H1 (cell line): ENCODE measurements around the gene GNG13. TPM values are rescaled to one million over a fixed set of nuclear protein-coding genes. Genes with fewer than 3 reads are reported as not detected.

Experiments
- CTCF ChIA-PET: fragments of 300-600 bp; sonication (Branson Sonifier 250); formaldehyde crosslinking; loops from one replicate; lab custom pipeline; 2021; ENCODE audit not compliant: partially characterized antibody; lab: Charles Lee
- POLR2A ChIA-PET: fragments of 300-600 bp; sonication (Branson Sonifier 250); formaldehyde crosslinking; loops from one replicate; lab custom pipeline; 2021; ENCODE audit warnings: inconsistent platforms; ENCODE audit not compliant: partially characterized antibody; lab: Charles Lee
- DNase-seq, 2 experiments: peaks; one replicate each; pipeline versions ENCODE4 v3.0.0 to v3.0.0-alpha.2; 2010 to 2022; ENCODE audit warnings: low spot score in 2 of 2, low read depth in 1 of 2, mixed read lengths in 1 of 2
- FAIRE-seq: peaks from 2 replicates; lab custom pipeline; 2011; peaks lifted over from hg19 to GRCh38; lab: Jason Lieb, UNC
- H2AFZ ChIP-seq: 2 replicates; pipeline ENCODE4 v1.8.1; 2012; ENCODE audit warnings: low read length, inconsistent platforms
- H2AK5ac ChIP-seq: 2 replicates; pipeline ENCODE4 v1.6.1; 2013; ENCODE audit warnings: low read depth, low read length
- H2BK120ac ChIP-seq: replicated peaks from 2 replicates; pipeline ENCODE3; 2013; ENCODE audit warnings: low read depth, low read length, inconsistent platforms
- H2BK12ac ChIP-seq: 2 replicates; pipeline ENCODE4 v1.6.1; 2013; ENCODE audit warnings: low read depth, low read length
- H2BK15ac ChIP-seq: 2 replicates; pipeline ENCODE4 v1.6.1; 2013; ENCODE audit warnings: low read length
- H2BK20ac ChIP-seq: 2 replicates; pipeline ENCODE4 v1.6.1; 2013; ENCODE audit warnings: low read length
- H2BK5ac ChIP-seq: 2 replicates; pipeline ENCODE4 v1.6.1; 2013; ENCODE audit warnings: low read depth, low read length
- H3K14ac ChIP-seq: 2 replicates; pipeline ENCODE4 v1.6.1; 2013; ENCODE audit warnings: inconsistent platforms; ENCODE audit not compliant: insufficient read length
- H3K18ac ChIP-seq: 2 replicates; pipeline ENCODE4 v1.6.1; 2013; ENCODE audit warnings: low read length; ENCODE audit errors: extremely low read depth
- H3K23ac ChIP-seq: 2 replicates; pipeline ENCODE4 v1.6.1; 2013; ENCODE audit warnings: inconsistent platforms; ENCODE audit not compliant: insufficient read length
- H3K23me2 ChIP-seq: 2 replicates; pipeline ENCODE4 v1.6.1; 2013; ENCODE audit warnings: low read depth, low read length
- H3K27ac ChIP-seq: 2 replicates; pipeline ENCODE4 v1.6.1; 2011; ENCODE audit warnings: low read depth, low read length, inconsistent platforms
- H3K27me3 ChIP-seq, 4 experiments: replicated peaks in 1 of 4; 1 replicate in 1 of 4; 2 replicates in 3 of 4; pipeline versions ENCODE4 v1.6.1 to v1.8.1; 2011 to 2013; ENCODE audit warnings: low read length in 3 of 4, mild to moderate bottlenecking in 3 of 4, inconsistent platforms in 2 of 4, mixed read lengths in 2 of 4, moderate library complexity in 1 of 4; ENCODE audit not compliant: control insufficient read depth in 3 of 4, insufficient read depth in 3 of 4; ENCODE audit errors: extremely low read depth in 1 of 4
- H3K36me3 ChIP-seq, 4 experiments: 2 replicates each; pipeline versions ENCODE4 v1.6.1 to v1.8.1; 2011 to 2013; ENCODE audit warnings: mild to moderate bottlenecking in 4 of 4, low read length in 3 of 4, moderate library complexity in 2 of 4, control low read depth in 1 of 4, inconsistent platforms in 1 of 4; ENCODE audit not compliant: insufficient read depth in 4 of 4, control insufficient read depth in 2 of 4
- H3K4ac ChIP-seq: replicated peaks from 2 replicates; pipeline ENCODE3; 2013; ENCODE audit warnings: low read length, low read depth, mixed read lengths, inconsistent platforms; ENCODE audit not compliant: insufficient read length
- H3K4me1 ChIP-seq, 4 experiments: replicated peaks in 1 of 4; 1 replicate in 1 of 4; 2 replicates in 3 of 4; pipeline versions ENCODE4 v1.6.1 to v1.8.1; 2011 to 2013; ENCODE audit warnings: low read length in 3 of 4, inconsistent platforms in 2 of 4, mixed read lengths in 1 of 4; ENCODE audit not compliant: insufficient read depth in 4 of 4, control insufficient read depth in 3 of 4
- H3K4me2 ChIP-seq, 2 experiments: 2 replicates each; pipeline versions ENCODE4 v1.6.1 to v1.8.1; 2011 to 2013; ENCODE audit warnings: low read depth in 2 of 2, low read length in 2 of 2, control low read depth in 1 of 2, inconsistent platforms in 1 of 2, mild to moderate bottlenecking in 1 of 2; ENCODE audit not compliant: insufficient read depth in 1 of 2
- H3K4me3 ChIP-seq, 4 experiments: fragments of 200-600, 300-600 bp in 1 of 4; sonication (generic), shearing (Covaris generic), sonication (Bioruptor Twin) in 1 of 4; 2 replicates each; pipeline versions ENCODE4 v1.5.1 to v1.8.1; 2011 to 2016; ENCODE audit warnings: low read length in 4 of 4, low read depth in 3 of 4, control low read depth in 2 of 4, inconsistent platforms in 2 of 4, mild to moderate bottlenecking in 2 of 4, mixed read lengths in 1 of 4, moderate library complexity in 1 of 4; ENCODE audit not compliant: insufficient read depth in 2 of 4; ENCODE audit errors: extremely low read depth in 1 of 4
- H3K56ac ChIP-seq: replicated peaks from 2 replicates; pipeline ENCODE3; 2013; ENCODE audit warnings: low read depth, mild to moderate bottlenecking, mixed read lengths, low read length, inconsistent platforms; ENCODE audit not compliant: insufficient read length
- H3K79me1 ChIP-seq: 2 replicates; pipeline ENCODE4 v1.6.1; 2013; ENCODE audit warnings: low read depth, low read length, control low read depth
- H3K79me2 ChIP-seq, 2 experiments: 2 replicates each; pipeline versions ENCODE4 v1.6.1 to v1.8.1; 2012 to 2013; ENCODE audit warnings: low read length in 2 of 2, mild to moderate bottlenecking in 2 of 2, inconsistent platforms in 1 of 2; ENCODE audit not compliant: insufficient read depth in 2 of 2, control insufficient read depth in 1 of 2
- H3K9ac ChIP-seq, 4 experiments: replicated peaks in 1 of 4; 1 replicate in 1 of 4; 2 replicates in 3 of 4; pipeline versions ENCODE4 v1.6.1 to v1.8.1; 2011 to 2013; ENCODE audit warnings: low read depth in 3 of 4, low read length in 3 of 4, control low read depth in 2 of 4, mild to moderate bottlenecking in 2 of 4, moderate library complexity in 2 of 4, inconsistent platforms in 1 of 4; ENCODE audit errors: extremely low read depth in 1 of 4
- H3K9me3 ChIP-seq, 2 experiments: 2 replicates each; pipeline versions ENCODE4 v1.6.1 to v1.8.1; 2012 to 2013; ENCODE audit warnings: mild to moderate bottlenecking in 2 of 2, moderate library complexity in 2 of 2, control low read depth in 1 of 2, inconsistent platforms in 1 of 2, low read depth in 1 of 2, low read length in 1 of 2, mixed read lengths in 1 of 2; ENCODE audit not compliant: insufficient read depth in 2 of 2
- H4K20me1 ChIP-seq, 2 experiments: replicated peaks in 1 of 2; 2 replicates each; pipeline versions ENCODE3 to v1.8.1; 2011 to 2013; ENCODE audit warnings: inconsistent platforms in 2 of 2, low read length in 2 of 2, mild to moderate bottlenecking in 1 of 2; ENCODE audit not compliant: insufficient read depth in 2 of 2, control insufficient read depth in 1 of 2
- H4K5ac ChIP-seq: 2 replicates; pipeline ENCODE4 v1.6.1; 2013; ENCODE audit warnings: low read length, low read depth, mixed read lengths, inconsistent platforms; ENCODE audit not compliant: insufficient read length
- H4K8ac ChIP-seq: 2 replicates; pipeline ENCODE4 v1.8.0; 2013; ENCODE audit warnings: mild to moderate bottlenecking, moderate library complexity, low read length, inconsistent platforms; ENCODE audit not compliant: insufficient read depth; ENCODE audit errors: extremely low read depth
- H4K91ac ChIP-seq: replicated peaks from 2 replicates; pipeline ENCODE3; 2013; ENCODE audit warnings: low read length, mixed read lengths, inconsistent platforms; ENCODE audit not compliant: insufficient read length
- HDAC6 ChIP-seq: IDR thresholded peaks from one replicate; pipeline ENCODE4 v1.7.1; 2012; ENCODE audit warnings: low read depth, mild to moderate bottlenecking, inconsistent platforms, low read length, moderate library complexity
- JUND ChIP-seq: IDR thresholded peaks from 2 replicates; pipeline ENCODE4 v1.6.1; 2011; ENCODE audit warnings: mild to moderate bottlenecking, improper control_type of control experiment, low read length
- RNF2 ChIP-seq: fragments of 200-900, 300-1000 bp; sonication (generic); IDR thresholded peaks from 2 replicates; pipeline ENCODE4 v1.7.1; 2016; ENCODE audit warnings: borderline replicate concordance, low read depth, mild to moderate bottlenecking, antibody characterized with exemption, low read length; ENCODE audit not compliant: poor library complexity, severe bottlenecking; ENCODE audit errors: missing control alignments
- SIRT6 ChIP-seq: IDR thresholded peaks from one replicate; pipeline ENCODE4 v1.7.1; 2012; ENCODE audit warnings: low read length, inconsistent platforms
- TAF1 ChIP-seq: IDR thresholded peaks from 2 replicates; pipeline ENCODE4 v1.6.1; 2011; ENCODE audit warnings: mild to moderate bottlenecking, low read depth, low read length
- WGBS, 2 experiments: shearing (Covaris generic) in 1 of 2; methylation state at CpG; one replicate each; pipeline versions ENCODE4 v1.1.6 to v1.1.7; 2013 to 2015; ENCODE audit warnings: low lambda C conversion rate in 2 of 2, mixed read lengths in 2 of 2, inconsistent platforms in 1 of 2, low coverage in 1 of 2, missing lambda C conversion rate in 1 of 2; ENCODE audit not compliant: insufficient replicate concordance in 2 of 2, insufficient coverage in 1 of 2, insufficient read length in 1 of 2; ENCODE audit errors: extremely low coverage in 1 of 2, missing lambda C conversion rate in 1 of 2; 5-methylcytosine and 5-hydroxymethylcytosine counted together
- polyA plus RNA-seq, 7 experiments: library from polyadenylated mRNA; depleted of rRNA in 3 of 7; stranded (reverse) in 5 of 7; unstranded in 2 of 7; fragments of >200 nt in 5 of 7; fragments of 200-250 nt in 2 of 7; gene quantifications; 1 replicate in 5 of 7; 2 replicates in 1 of 7; 4 replicates in 1 of 7; pipeline versions ENCODE4 v1.2.1 to v1.2.3, GENCODE V29; 2011 to 2013; ENCODE audit warnings: missing spikeins in 2 of 7, mixed read lengths in 2 of 7
- total RNA-seq: library from RNA; stranded (reverse); fragmentation: NEBNext Ultra II Directional; extraction: Animal tissue kit (Norgen Biotek cat#: 25700); gene quantifications from 2 replicates; pipeline ENCODE4 v1.2.1, GENCODE V29; 2021

The GNG13 gene
- total and polyA plus RNA-seq, 2 of the 8 experiments (the other 6 are each of a cell fraction or from before 2014, with no cell fraction given): not detected

DNA sequence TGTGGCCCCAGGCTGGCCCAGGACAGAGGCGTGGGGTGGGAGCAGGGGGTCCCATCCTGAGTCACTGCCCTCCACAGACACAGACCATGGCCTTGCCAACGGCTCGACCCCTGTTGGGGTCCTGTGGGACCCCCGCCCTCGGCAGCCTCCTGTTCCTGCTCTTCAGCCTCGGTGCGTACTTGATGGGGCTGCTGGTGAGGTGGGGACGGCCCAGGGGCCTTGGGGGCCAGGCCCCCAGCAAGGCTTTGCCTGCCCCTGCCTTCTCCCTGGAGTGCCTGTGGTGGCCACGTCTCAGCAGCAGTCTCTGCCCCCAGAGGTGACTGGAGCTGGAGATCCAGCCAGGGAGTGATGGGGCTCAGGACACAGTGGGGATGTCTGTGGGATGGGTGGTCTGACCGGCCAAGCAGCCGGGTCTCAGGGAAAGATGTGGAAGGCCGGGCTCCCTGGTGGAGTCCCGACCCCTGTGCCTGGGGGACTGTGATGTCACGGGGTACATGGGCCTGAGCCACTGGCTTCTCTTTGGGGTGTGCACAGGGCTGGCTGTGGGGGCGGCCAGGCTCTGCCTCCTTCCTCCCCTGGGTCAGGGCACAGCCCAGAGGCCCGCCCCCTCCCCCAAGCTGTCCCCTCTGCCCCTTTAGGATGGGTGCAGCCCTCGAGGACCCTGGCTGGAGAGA is 37.8 kb downstream of the GNG13 start:
- Histone ChIP-seq H4K91ac (no peak overlapping the region), H3K56ac (no peak overlapping the region), H2BK120ac (no peak overlapping the region), H2BK5ac (0 out of 2 replicates have a peak overlapping the region, but pooled peaks have one; percentile 68), H3K27me3 (no peaks in the 10 kb centered on the region), H3K4ac (no peak overlapping the region), H2AK5ac (no peak overlapping the region), H3K23me2 (no peaks in the 10 kb centered on the region), H3K14ac (no peak overlapping the region), H2BK12ac (no peak overlapping the region), H3K4me1 (peaks cover 0 to 2% (median 0%) of the 10 kb centered on the region in 4 experiments; a peak in 1 of 7 replicates), H4K5ac (no peak overlapping the region), H3K79me1 (no peaks in the 10 kb centered on the region), H3K9ac (no peak overlapping the region), H3K23ac (no peak overlapping the region), H3K18ac (no peak overlapping the region), H3K36me3 (no peaks in the 10 kb centered on the region), H2BK15ac (no peak overlapping the region), H3K4me2 (no peak overlapping the region), H3K27ac (no peak overlapping the region), H4K8ac (peak overlapping the region; percentile 25; the same call in 1 of the 2 replicates), H3K79me2 (no peaks in the 10 kb centered on the region), H3K4me3 (no peak overlapping the region), H3K9me3 (no peaks in the 10 kb centered on the region), H2AFZ (no peak overlapping the region), H2BK20ac (no peak overlapping the region), H4K20me1 (no peaks in the 10 kb centered on the region)
- ChIA-PET POLR2A (interaction anchor here (0.8 to 2.9 kb wide), 6 partner anchors 10 to 56 kb away, joined by 3 to 8 read pairs (median 5); no protein-coding TSS in a partner anchor), CTCF (interaction anchor here (0.5 to 5.0 kb wide), 8 partner anchors 14 to 183 kb away, joined by 3 to 38 read pairs (median 4); partner anchors contain the start of gene CIAO3)
- TF ChIP-seq JUND: no peak
- no peak for TF ChIP-seq TAF1
- no peak for TF ChIP-seq SIRT6
- TF ChIP-seq HDAC6: no peak
- no peak for TF ChIP-seq RNF2
- no peak for FAIRE-seq
- 85% methylated on average over 12 of the region's 17 CpGs; no CpG with 5 or more reads in 1 of the 2 experiments for WGBS, 2 experiments
- no peak for DNase-seq
